HepG2 (cell line): ENCODE results near the gene ZNF74. TPM values are rescaled to one million over a fixed set of nuclear protein-coding genes. Genes with fewer than 3 reads are reported as not detected.

Source experiments
- CSRNP2 ChIP-seq: sonication (generic); formaldehyde crosslinking; conservative IDR thresholded peaks from 2 replicates; pipeline ENCODE4 v1.8.0; 2022; ENCODE audit warnings: low read depth, missing genetic modification reagents
- DBP ChIP-seq: sonication (generic); formaldehyde crosslinking; IDR thresholded peaks from 2 replicates; pipeline ENCODE4 v1.4.0; 2020; ENCODE audit warnings: missing genetic modification reagents; ENCODE audit errors: not compliant biosample characterization
- FOXJ3 ChIP-seq: sonication (generic); formaldehyde crosslinking; IDR thresholded peaks from 2 replicates; pipeline ENCODE4 v1.4.0; 2020; ENCODE audit warnings: missing genetic modification reagents, mild to moderate bottlenecking, borderline replicate concordance
- FOXP4 ChIP-seq: sonication (generic); formaldehyde crosslinking; IDR thresholded peaks from 2 replicates; pipeline ENCODE4 v1.4.0; 2020; ENCODE audit warnings: missing genetic modification reagents
- GABPB1 ChIP-seq: IDR thresholded peaks from 2 replicates; pipeline ENCODE4 v1.6.1; 2016; ENCODE audit warnings: mild to moderate bottlenecking, missing genetic modification reagents, moderate library complexity, missing compliant biosample characterization
- GZF1 ChIP-seq: sonication (generic); formaldehyde crosslinking; IDR thresholded peaks from 2 replicates; pipeline ENCODE4 v1.5.1; 2020; ENCODE audit warnings: mild to moderate bottlenecking, missing genetic modification reagents
- IKZF4 ChIP-seq: sonication (generic); formaldehyde crosslinking; IDR thresholded peaks from 2 replicates; pipeline ENCODE4 v1.5.1; 2020; ENCODE audit warnings: borderline replicate concordance, mild to moderate bottlenecking, low read depth, missing genetic modification reagents; ENCODE audit errors: not compliant biosample characterization
- NFATC3 ChIP-seq: sonication (generic); formaldehyde crosslinking; IDR thresholded peaks from 2 replicates; pipeline ENCODE4 v1.5.1; 2020; ENCODE audit warnings: mild to moderate bottlenecking, missing genetic modification reagents
- NR1H2 ChIP-seq: sonication (generic); formaldehyde crosslinking; IDR thresholded peaks from 2 replicates; pipeline ENCODE4 v1.8.1; 2022; ENCODE audit warnings: low read depth, missing genetic modification reagents, borderline replicate concordance
- RBAK ChIP-seq: sonication (generic); formaldehyde crosslinking; IDR thresholded peaks from 2 replicates; pipeline ENCODE4 v1.5.1; 2020; ENCODE audit warnings: mild to moderate bottlenecking, missing genetic modification reagents
- RBM22 ChIP-seq: fragments of 200-400 bp; formaldehyde crosslinking; optimal IDR thresholded peaks from 2 replicates; pipeline ENCODE3; 2017; ENCODE audit warnings: mild to moderate bottlenecking, low read length, moderate library complexity
- RFXANK ChIP-seq: IDR thresholded peaks from 2 replicates; pipeline ENCODE4 v1.6.1; 2016
- SIN3B ChIP-seq: fragments of 150-350 bp; IDR thresholded peaks from 2 replicates; pipeline ENCODE4 v1.6.1; 2014; ENCODE audit warnings: low read length
- ZFP36L1 ChIP-seq: sonication (generic); formaldehyde crosslinking; IDR thresholded peaks from 2 replicates; pipeline ENCODE4 v1.8.0; 2022; ENCODE audit warnings: mild to moderate bottlenecking, missing genetic modification reagents, moderate library complexity
- ZMYM3 ChIP-seq: sonication (generic); formaldehyde crosslinking; IDR thresholded peaks from 2 replicates; pipeline ENCODE4 v1.5.1; 2020; ENCODE audit warnings: mild to moderate bottlenecking, missing genetic modification reagents
- ZNF33B ChIP-seq: sonication (generic); formaldehyde crosslinking; IDR thresholded peaks from 2 replicates; pipeline ENCODE4 v1.5.1; 2020; ENCODE audit warnings: mild to moderate bottlenecking, missing genetic modification reagents
- ZNF430 ChIP-seq: sonication (generic); formaldehyde crosslinking; IDR thresholded peaks from 2 replicates; pipeline ENCODE4 v1.9.0; 2021; ENCODE audit warnings: mild to moderate bottlenecking, missing genetic modification reagents
- ZNF550 ChIP-seq: sonication (generic); formaldehyde crosslinking; IDR thresholded peaks from 2 replicates; pipeline ENCODE4 v1.4.0; 2020; ENCODE audit warnings: mild to moderate bottlenecking, missing genetic modification reagents, borderline replicate concordance
- polyA plus RNA-seq, 8 experiments: library from polyadenylated mRNA; depleted of rRNA in 3 of 8; stranded (reverse) in 7 of 8; unstranded in 1 of 8; fragments of >200 nt; fragmentation: Illumina TruSeq in 4 of 8; extraction: Trizol in 4 of 8; gene quantifications; 2 replicates each; pipeline versions ENCODE4 v1.2.1 to v1.2.3, GENCODE V29; 2011 to 2016; ENCODE audit warnings: low read depth in 4 of 8, missing spikeins in 1 of 8, mixed read lengths in 1 of 8; ENCODE audit not compliant: insufficient read depth in 1 of 8
- total RNA-seq, 5 experiments: library from RNA; depleted of rRNA; stranded (reverse); fragments of >200 nt; fragmentation: Illumina TruSeq; extraction: Trizol; gene quantifications; 2 replicates each; pipeline ENCODE4 v1.2.3, GENCODE V29; 2016; ENCODE audit warnings: low read depth in 1 of 5
- TF ChIP-seq, protein P1 (sequence below): sonication (generic); formaldehyde crosslinking; IDR thresholded peaks from 2 replicates; pipeline ENCODE4 v1.8.1; 2023; ENCODE audit warnings: missing genetic modification reagents, mild to moderate bottlenecking, borderline replicate concordance
- TF ChIP-seq, protein P2 (sequence below): sonication (generic); formaldehyde crosslinking; IDR thresholded peaks from 2 replicates; pipeline ENCODE4 v1.8.0; 2023; ENCODE audit warnings: mild to moderate bottlenecking, missing genetic modification reagents
- TF ChIP-seq, protein P3 (sequence below): sonication (generic); formaldehyde crosslinking; IDR thresholded peaks from 2 replicates; pipeline ENCODE4 v1.5.0; 2020; ENCODE audit warnings: missing genetic modification reagents, mild to moderate bottlenecking, borderline replicate concordance

Gene ZNF74
- total and polyA plus RNA-seq, 2 of the 13 experiments (the other 11 are each of a cell fraction or from before 2014, with no cell fraction given): 6.3 to 9.1 TPM

DNA sequence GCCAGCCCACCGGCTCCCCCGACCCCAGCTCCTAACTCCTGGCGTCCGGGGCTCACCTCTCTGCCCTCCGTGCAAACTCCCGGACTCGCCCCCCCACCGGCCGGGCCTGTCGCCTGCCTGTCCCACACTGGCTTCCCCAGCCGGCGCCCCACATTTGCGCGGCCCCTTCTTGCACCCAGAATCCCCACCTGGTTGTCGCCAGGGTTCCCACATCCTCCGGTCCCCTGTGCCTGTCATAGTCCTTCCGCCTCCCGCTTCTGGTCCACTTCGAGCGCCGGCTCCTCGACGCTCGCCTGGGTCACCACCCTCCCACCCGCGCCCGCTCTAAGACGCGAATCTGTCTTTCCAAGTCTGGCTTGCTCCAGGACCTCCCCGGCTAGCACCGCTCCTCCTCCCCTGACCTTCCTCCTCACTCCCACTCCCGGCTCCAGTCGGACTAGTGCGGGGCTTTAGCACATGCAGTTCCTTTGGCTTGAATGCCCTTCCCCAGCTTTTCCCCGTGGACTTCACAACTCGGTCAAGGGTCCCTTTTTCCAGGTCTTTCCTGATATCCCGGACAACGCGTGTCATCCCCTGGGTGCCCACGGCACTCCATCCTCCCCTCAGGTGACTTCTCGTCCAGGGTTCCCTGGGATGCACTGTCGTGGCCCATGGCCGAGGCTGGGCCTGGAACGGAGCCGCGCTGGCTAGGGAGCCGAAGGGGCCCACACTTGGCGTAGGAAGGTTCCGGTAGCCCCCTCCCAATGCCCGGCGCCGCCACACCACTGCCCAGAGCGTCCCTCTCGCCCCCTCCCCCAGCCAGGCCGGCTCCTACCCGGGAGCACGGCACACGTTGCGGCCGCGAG lies 43.0 kb downstream of the ZNF74 start (continued):
- TF ChIP-seq FOXP4 (CRISPR knock-in tag) (no peak), ZNF33B (no peak), RBM22 (no peak), GABPB1 (CRISPR knock-in tag) (0 out of 2 replicates have a peak, but pooled peaks have one; percentile 9), CSRNP2 (CRISPR knock-in tag) (no peak), RBAK (no peak), NFATC3 (CRISPR knock-in tag) (no peak), RFXANK (no peak), DBP (CRISPR knock-in tag) (no peak), ZFP36L1 (CRISPR knock-in tag) (no peak), ZNF430 (0 out of 2 replicates have a peak, but pooled peaks have one; percentile 33), ZMYM3 (CRISPR knock-in tag) (no peak; the same call in none of the 2 replicates), IKZF4 (CRISPR knock-in tag) (no peak), FOXJ3 (CRISPR knock-in tag) (no peak), SIN3B (no peak), ZNF550 (CRISPR knock-in tag) (no peak), GZF1 (CRISPR knock-in tag) (no peak), NR1H2 (CRISPR knock-in tag) (no peak)
- TF ChIP-seq, protein P1, sequence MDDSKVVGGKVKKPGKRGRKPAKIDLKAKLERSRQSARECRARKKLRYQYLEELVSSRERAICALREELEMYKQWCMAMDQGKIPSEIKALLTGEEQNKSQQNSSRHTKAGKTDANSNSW (CRISPR knock-in tag): no peak
- TF ChIP-seq, protein P2, sequence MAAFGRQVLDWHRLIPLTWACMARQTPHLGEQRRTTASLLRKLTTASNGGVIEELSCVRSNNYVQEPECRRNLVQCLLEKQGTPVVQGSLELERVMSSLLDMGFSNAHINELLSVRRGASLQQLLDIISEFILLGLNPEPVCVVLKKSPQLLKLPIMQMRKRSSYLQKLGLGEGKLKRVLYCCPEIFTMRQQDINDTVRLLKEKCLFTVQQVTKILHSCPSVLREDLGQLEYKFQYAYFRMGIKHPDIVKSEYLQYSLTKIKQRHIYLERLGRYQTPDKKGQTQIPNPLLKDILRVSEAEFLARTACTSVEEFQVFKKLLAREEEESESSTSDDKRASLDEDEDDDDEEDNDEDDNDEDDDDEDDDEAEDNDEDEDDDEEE (CRISPR knock-in tag): no peak
- TF ChIP-seq, protein P3, sequence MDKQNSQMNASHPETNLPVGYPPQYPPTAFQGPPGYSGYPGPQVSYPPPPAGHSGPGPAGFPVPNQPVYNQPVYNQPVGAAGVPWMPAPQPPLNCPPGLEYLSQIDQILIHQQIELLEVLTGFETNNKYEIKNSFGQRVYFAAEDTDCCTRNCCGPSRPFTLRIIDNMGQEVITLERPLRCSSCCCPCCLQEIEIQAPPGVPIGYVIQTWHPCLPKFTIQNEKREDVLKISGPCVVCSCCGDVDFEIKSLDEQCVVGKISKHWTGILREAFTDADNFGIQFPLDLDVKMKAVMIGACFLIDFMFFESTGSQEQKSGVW (CRISPR knock-in tag): no peak
